ENCODE measurements around the gene IGFBPL1.

- TF ChIP-seq, protein P1, sequence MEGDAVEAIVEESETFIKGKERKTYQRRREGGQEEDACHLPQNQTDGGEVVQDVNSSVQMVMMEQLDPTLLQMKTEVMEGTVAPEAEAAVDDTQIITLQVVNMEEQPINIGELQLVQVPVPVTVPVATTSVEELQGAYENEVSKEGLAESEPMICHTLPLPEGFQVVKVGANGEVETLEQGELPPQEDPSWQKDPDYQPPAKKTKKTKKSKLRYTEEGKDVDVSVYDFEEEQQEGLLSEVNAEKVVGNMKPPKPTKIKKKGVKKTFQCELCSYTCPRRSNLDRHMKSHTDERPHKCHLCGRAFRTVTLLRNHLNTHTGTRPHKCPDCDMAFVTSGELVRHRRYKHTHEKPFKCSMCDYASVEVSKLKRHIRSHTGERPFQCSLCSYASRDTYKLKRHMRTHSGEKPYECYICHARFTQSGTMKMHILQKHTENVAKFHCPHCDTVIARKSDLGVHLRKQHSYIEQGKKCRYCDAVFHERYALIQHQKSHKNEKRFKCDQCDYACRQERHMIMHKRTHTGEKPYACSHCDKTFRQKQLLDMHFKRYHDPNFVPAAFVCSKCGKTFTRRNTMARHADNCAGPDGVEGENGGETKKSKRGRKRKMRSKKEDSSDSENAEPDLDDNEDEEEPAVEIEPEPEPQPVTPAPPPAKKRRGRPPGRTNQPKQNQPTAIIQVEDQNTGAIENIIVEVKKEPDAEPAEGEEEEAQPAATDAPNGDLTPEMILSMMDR (IDR thresholded peaks at IDR 0.05), result no peak
- TF ChIP-seq POLR2A (IDR thresholded peaks at IDR 0.05) (no peak), POLR2AphosphoS5 (IDR thresholded peaks at IDR 0.05) (no peak)
Measured at GRCh38 chr9:38391278-38392118, 32.8 kb downstream of the IGFBPL1 start.

Data from gastroesophageal sphincter (tissue), 3 donors.